Gastroesophageal sphincter (tissue), 3 donors: ENCODE results near the gene LEMD3.

Experiments used
- CTCF ChIP-seq, 4 experiments: fragments of 200-600 bp in 2 of 4; fragments of 450-650 bp in 2 of 4; sonication (generic) in 1 of 4; IDR thresholded peaks; one replicate each; pipeline ENCODE4 v1.5.1; 2017 to 2019; ENCODE audit warnings: antibody characterized with exemption in 4 of 4, mild to moderate bottlenecking in 2 of 4, moderate library complexity in 2 of 4
- POLR2A ChIP-seq, 2 donors: fragments of 450-650 bp; IDR thresholded peaks; one replicate each; pipeline ENCODE4 v1.6.1; 2017; ENCODE audit warnings: antibody characterized with exemption in 2 of 2, mild to moderate bottlenecking in 2 of 2, moderate library complexity in 1 of 2

- TF ChIP-seq CTCF (IDR thresholded peaks at IDR 0.05) (no peak), POLR2A (IDR thresholded peaks at IDR 0.05) (no peak)
Measured at GRCh38 chr12:65182012-65182739, 12.8 kb downstream of the LEMD3 start.
